LNCaP clone FGC (cell line): ENCODE measurements around the gene ECHDC1.

ENCODE experiments used
- DNase-seq: peaks from one replicate; pipeline ENCODE4 v3.0.0-alpha.2; 2011; ENCODE audit warnings: low read depth
- H3K4me3 ChIP-seq: 2 replicates; pipeline ENCODE4 v1.5.1; 2011; ENCODE audit warnings: mild to moderate bottlenecking, low read depth, low read length, control low read depth
- CTCF ChIP-seq: IDR thresholded peaks from 2 replicates; pipeline ENCODE4 v1.5.1; 2012; ENCODE audit warnings: mild to moderate bottlenecking; ENCODE audit not compliant: control insufficient read depth, insufficient read depth; ENCODE audit errors: extremely low read depth

The ECHDC1 gene

GRCh38 chr6:127255286-127255685, 88.1 kb downstream of the ECHDC1 start:
- no peak overlapping the region for H3K4me3 ChIP-seq
- no peak for TF ChIP-seq CTCF

GRCh38 chr6:127249621-127250020, 93.8 kb downstream of the ECHDC1 start:
- no peak overlapping the region for H3K4me3 ChIP-seq
- no peak for DNase-seq
- no peak for TF ChIP-seq CTCF

More at GRCh38 chr6:127255286-127255685, 88.1 kb downstream of the ECHDC1 start:
- no peak for DNase-seq

- no peak for DNase-seq
- no peak for TF ChIP-seq CTCF
- no peak overlapping the region for H3K4me3 ChIP-seq
Measured at GRCh38 chr6:127247114-127248096, 96.0 kb downstream of the ECHDC1 start.

GRCh38 chr6:127243501-127243900, 99.9 kb downstream of the ECHDC1 start:
- TF ChIP-seq CTCF, result no peak
- DNase-seq, result no peak
- H3K4me3 ChIP-seq, result no peak overlapping the region
